ENCODE measurements around the gene GTF3C1. TPM values are rescaled to one million over a fixed set of nuclear protein-coding genes. Genes with fewer than 3 reads are reported as not detected.

Gene GTF3C1
- total RNA-seq, 4 donors from 2014 or later, result 29.4 to 52.7 (median 44.4) TPM

- TF ChIP-seq CTCF (IDR thresholded peaks at IDR 0.05; ENCODE audit: low read depth), result no peak
Measured at GRCh38 chr16:27448532-27449433, 100.9 kb downstream of the GTF3C1 start.

- TF ChIP-seq CTCF (IDR thresholded peaks at IDR 0.05; ENCODE audit: low read depth), result no peak
Measured at GRCh38 chr16:27447301-27447700, 102.4 kb downstream of the GTF3C1 start.

GRCh38 chr16:27446721-27447120, 103.0 kb downstream of the GTF3C1 start:
- TF ChIP-seq CTCF (IDR thresholded peaks at IDR 0.05; ENCODE audit: low read depth), result no peak

GRCh38 chr16:27445502-27446175, 104.1 kb downstream of the GTF3C1 start:
- no peak for TF ChIP-seq CTCF (IDR thresholded peaks at IDR 0.05; ENCODE audit: low read depth)

- no peak for TF ChIP-seq CTCF (IDR thresholded peaks at IDR 0.05; ENCODE audit: low read depth)
Measured at GRCh38 chr16:27444470-27444869, 105.2 kb downstream of the GTF3C1 start.

- no peak for TF ChIP-seq CTCF (IDR thresholded peaks at IDR 0.05; ENCODE audit: low read depth)
Measured at GRCh38 chr16:27444015-27444414, 105.7 kb downstream of the GTF3C1 start.

- TF ChIP-seq CTCF (IDR thresholded peaks at IDR 0.05; ENCODE audit: low read depth), result no peak
Measured at GRCh38 chr16:27441998-27442397, 107.7 kb downstream of the GTF3C1 start.

Measured in subcutaneous adipose tissue (tissue), 4 donors.